Smooth muscle cell (in vitro differentiated cells): ENCODE measurements around the gene RTN4RL2. TPM values are rescaled to one million over a fixed set of nuclear protein-coding genes. Genes with fewer than 3 reads are reported as not detected.
A peak's percentile ranks its signal among the peaks of the same experiment; 100 is the strongest.

Experiments used
- DNase-seq: peaks from one replicate; lab custom pipeline; 2025; ENCODE audit not compliant: unreplicated experiment; lab: John Stamatoyannopoulos, UW
- H2AFZ ChIP-seq: fragments of 200-600 bp; sonication (generic); 2 replicates; pipeline ENCODE4 v1.6.0; 2016; ENCODE audit warnings: antibody characterized with exemption, low read depth, mild to moderate bottlenecking
- H3F3A ChIP-seq: fragments of 200-600 bp; sonication (generic); 2 replicates; pipeline ENCODE4 v1.6.0; 2017; ENCODE audit warnings: antibody characterized with exemption, low read depth
- H3K27ac ChIP-seq: fragments of 200-600 bp; sonication (generic); 2 replicates; pipeline ENCODE4 v1.5.1; 2016; ENCODE audit warnings: low read depth, mild to moderate bottlenecking
- H3K27me3 ChIP-seq: fragments of 200-600 bp; sonication (generic); 2 replicates; pipeline ENCODE4 v1.6.1; 2016; ENCODE audit warnings: low read depth, mild to moderate bottlenecking
- H3K36me3 ChIP-seq: fragments of 200-600 bp; sonication (generic); 2 replicates; pipeline ENCODE4 v1.5.1; 2016; ENCODE audit warnings: low read depth
- H3K4me1 ChIP-seq: fragments of 200-600 bp; sonication (generic); 2 replicates; pipeline ENCODE4 v1.5.1; 2016; ENCODE audit warnings: low read depth
- H3K4me2 ChIP-seq: fragments of 200-600 bp; sonication (generic); 2 replicates; pipeline ENCODE4 v1.6.0; 2016; ENCODE audit warnings: mild to moderate bottlenecking
- H3K4me3 ChIP-seq: fragments of 200-600 bp; sonication (generic); 2 replicates; pipeline ENCODE4 v1.5.1; 2016; ENCODE audit warnings: mild to moderate bottlenecking
- H3K79me2 ChIP-seq: fragments of 200-600 bp; sonication (generic); 2 replicates; pipeline ENCODE4 v1.6.0; 2016; ENCODE audit warnings: low read depth, mild to moderate bottlenecking
- H3K9ac ChIP-seq: fragments of 200-600 bp; sonication (generic); 2 replicates; pipeline ENCODE4 v1.6.0; 2016; ENCODE audit warnings: low read depth
- H3K9me3 ChIP-seq: fragments of 200-600 bp; sonication (generic); replicated peaks from 2 replicates; pipeline ENCODE4 v1.5.1; 2016; ENCODE audit warnings: low read depth
- H4K20me1 ChIP-seq: fragments of 200-600 bp; sonication (generic); 2 replicates; pipeline ENCODE4 v1.6.0; 2016; ENCODE audit warnings: low read depth
- CTCF ChIP-seq: fragments of 200-600 bp; sonication (generic); IDR thresholded peaks from 2 replicates; pipeline ENCODE4 v1.5.1; 2017; ENCODE audit warnings: borderline replicate concordance, mild to moderate bottlenecking, antibody characterized with exemption; ENCODE audit not compliant: insufficient read depth, poor library complexity, severe bottlenecking
- WGBS: methylation state at CpG from one replicate; pipeline ENCODE4 v1.1.7; 2016; ENCODE audit warnings: low lambda C conversion rate; 5-methylcytosine and 5-hydroxymethylcytosine counted together
- polyA plus RNA-seq: library from polyadenylated mRNA; unstranded; fragments of >200 nt; fragmentation: Nextera tagmentation; extraction: Ambion mirVana; gene quantifications from 2 replicates; pipeline ENCODE4 v1.2.1, GENCODE V29; 2016
- total RNA-seq: library from RNA; depleted of rRNA; stranded (reverse); fragments of >200 nt; gene quantifications from 2 replicates; pipeline ENCODE4 v1.2.3, GENCODE V29; 2014

Gene RTN4RL2
- total and polyA plus RNA-seq, 2 experiments from 2014 or later: 0.34 TPM; not detected in 1

- no peaks in the 10 kb centered on the region for H4K20me1 ChIP-seq
- no peaks in the 10 kb centered on the region for H3K79me2 ChIP-seq
- no peaks in the 10 kb centered on the region for H3K36me3 ChIP-seq
- H3K27ac ChIP-seq: no peak overlapping the region
- H3F3A ChIP-seq: no peaks in the 10 kb centered on the region
- H2AFZ ChIP-seq: no peak overlapping the region
- WGBS: 14% methylated on average over 23 of the region's 44 CpGs
- peak overlapping the region; percentile 98 for H3K4me2 ChIP-seq
- peaks cover 6% of the 10 kb centered on the region for H3K4me1 ChIP-seq
- no peak overlapping the region for H3K9ac ChIP-seq
- H3K4me3 ChIP-seq: peak overlapping the region; percentile 61
- no peak for TF ChIP-seq CTCF
- no peak for DNase-seq
- H3K9me3 ChIP-seq: no peaks in the 10 kb centered on the region
- peaks cover 69% of the 10 kb centered on the region for H3K27me3 ChIP-seq
Observed at GRCh38 chr11:57481915-57482781, 21.8 kb downstream of the RTN4RL2 start.

- 4% methylated on average over 43 of the region's 52 CpGs for WGBS
- H2AFZ ChIP-seq: peak overlapping the region; percentile 47
- H4K20me1 ChIP-seq: no peaks in the 10 kb centered on the region
- peak overlapping the region; percentile 98 for H3K4me2 ChIP-seq
- H3K9ac ChIP-seq: no peak overlapping the region
- DNase-seq: peak; percentile 26
- H3F3A ChIP-seq: no peaks in the 10 kb centered on the region
- H3K27me3 ChIP-seq: peaks cover 60% of the 10 kb centered on the region
- peak overlapping the region; percentile 61 for H3K4me3 ChIP-seq
- TF ChIP-seq CTCF: peak; percentile 70
- peaks cover 6% of the 10 kb centered on the region for H3K4me1 ChIP-seq
- H3K36me3 ChIP-seq: no peaks in the 10 kb centered on the region
- no peak overlapping the region for H3K27ac ChIP-seq
- H3K9me3 ChIP-seq: no peaks in the 10 kb centered on the region
- H3K79me2 ChIP-seq: no peaks in the 10 kb centered on the region
Observed at GRCh38 chr11:57482782-57483561, 22.6 kb downstream of the RTN4RL2 start.

GRCh38 chr11:57483562-57483918, 23.2 kb downstream of the RTN4RL2 start:
- Histone ChIP-seq H3K4me3 (no peak overlapping the region), H3K4me1 (peaks cover 6% of the 10 kb centered on the region), H3K27ac (no peak overlapping the region), H3K79me2 (no peaks in the 10 kb centered on the region), H2AFZ (no peak overlapping the region), H3K4me2 (peak overlapping the region; percentile 98), H3K36me3 (no peaks in the 10 kb centered on the region), H3F3A (no peaks in the 10 kb centered on the region), H3K9ac (no peak overlapping the region), H3K27me3 (peaks cover 55% of the 10 kb centered on the region), H3K9me3 (no peaks in the 10 kb centered on the region), H4K20me1 (no peaks in the 10 kb centered on the region)
- WGBS: 79% methylated on average over 3 of the region's 3 CpGs
- no peak for DNase-seq
- no peak for TF ChIP-seq CTCF
